AG04449 (cell line): ENCODE results near the gene LAMTOR5.

Source experiments
- CTCF ChIA-PET: fragments of 350-600 bp; formaldehyde crosslinking; extraction: SDS; loops from one replicate; lab custom pipeline; 2021; ENCODE audit warnings: antibody characterized with exemption; lab: Yijun Ruan, JAX
- POLR2A ChIA-PET: fragments of 400-600, 350-600 bp; formaldehyde crosslinking; extraction: SDS; loops from one replicate; lab custom pipeline; 2020; ENCODE audit warnings: antibody characterized with exemption, inconsistent platforms; lab: Yijun Ruan, JAX
- DNase-seq: peaks from one replicate; pipeline ENCODE4 v3.0.0-alpha.2; 2010; ENCODE audit warnings: low read depth, low spot score
- H3K4me3 ChIP-seq: 2 replicates; pipeline ENCODE4 v1.5.1; 2011; ENCODE audit warnings: low read depth, mild to moderate bottlenecking, control low read depth, low read length
- CTCF ChIP-seq: IDR thresholded peaks from one replicate; pipeline ENCODE4 v1.5.1; 2011; ENCODE audit warnings: mild to moderate bottlenecking, moderate library complexity, low read length, control low read depth, inconsistent platforms; ENCODE audit not compliant: insufficient read depth; ENCODE audit errors: missing control alignments

Gene LAMTOR5

DNA sequence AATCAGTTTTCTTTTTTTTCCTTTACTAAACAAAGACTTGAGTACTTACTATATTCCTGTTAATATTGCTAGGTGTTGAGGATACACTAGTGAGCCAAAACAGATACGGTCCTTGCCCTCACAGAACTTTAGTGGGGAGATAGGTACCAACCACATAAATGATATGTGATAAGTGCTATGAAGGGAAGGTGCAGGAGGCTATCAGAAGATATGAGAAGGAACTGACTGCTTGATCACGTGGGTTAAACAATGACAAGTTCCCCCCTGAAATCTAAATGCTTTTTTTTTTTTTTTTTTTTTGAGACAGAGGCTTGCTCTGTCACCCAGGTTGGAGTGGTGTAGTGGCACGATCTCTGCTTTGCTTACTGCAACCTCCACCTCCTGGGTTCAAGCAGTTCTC is 43.3 kb downstream of the LAMTOR5 start:
- ChIA-PET POLR2A (no interaction called here), CTCF (no interaction called here)
- no peak overlapping the region for H3K4me3 ChIP-seq
- TF ChIP-seq CTCF, result no peak
- no peak for DNase-seq

DNA sequence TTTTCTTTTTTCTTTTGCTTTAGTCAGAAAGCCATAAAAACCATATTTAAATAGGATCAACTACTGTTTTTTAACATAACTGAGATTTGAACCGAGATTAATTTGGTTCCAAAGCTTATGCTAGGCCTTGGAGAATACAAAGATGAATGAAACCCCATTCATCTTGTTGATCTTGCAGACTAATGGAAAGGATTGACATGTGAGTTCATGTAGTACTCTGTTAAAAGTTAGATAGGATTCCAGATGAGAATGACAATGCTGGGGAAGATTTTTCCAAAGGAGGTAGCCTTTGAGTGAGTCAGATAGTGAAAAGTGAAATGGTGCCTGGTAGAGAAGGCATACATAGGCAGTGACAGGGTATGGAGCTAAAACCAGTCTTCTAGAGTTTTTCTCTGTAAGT is 45.6 kb downstream of the LAMTOR5 start:
- POLR2A ChIA-PET, result no interaction called here

GRCh38 chr1:110360431-110360830 is 47.1 kb downstream of the LAMTOR5 start:
- CTCF ChIA-PET, result interaction anchor here (0.9 to 2.7 kb wide), 4 partner anchors 9 to 164 kb away, joined by 3 to 8 read pairs (median 3); no protein-coding TSS in a partner anchor
- DNase-seq, result no peak
- H3K4me3 ChIP-seq, result no peak overlapping the region
- POLR2A ChIA-PET, result no interaction called here
- no peak for TF ChIP-seq CTCF

More for the DNA sequence above, 45.6 kb downstream of the LAMTOR5 start:
- no peak for DNase-seq
- no peak overlapping the region for H3K4me3 ChIP-seq
- CTCF ChIA-PET, result interaction anchor here (1.5 to 1.7 kb wide), 2 partner anchors 9 to 49 kb away, joined by 3 read pairs; no protein-coding TSS in a partner anchor
- no peak for TF ChIP-seq CTCF

GRCh38 chr1:110356379-110356778 is 51.1 kb downstream of the LAMTOR5 start:
- CTCF ChIA-PET, result no interaction called here
- POLR2A ChIA-PET, result no interaction called here
- no peak for DNase-seq
- H3K4me3 ChIP-seq, result no peak overlapping the region
- no peak for TF ChIP-seq CTCF

GRCh38 chr1:110355321-110355720 is 52.2 kb downstream of the LAMTOR5 start:
- POLR2A ChIA-PET, result no interaction called here
- CTCF ChIA-PET, result no interaction called here
- no peak for DNase-seq
- no peak for TF ChIP-seq CTCF
- no peak overlapping the region for H3K4me3 ChIP-seq
